HEK293 (cell line): ENCODE measurements around the gene ADPGK.

Experiments used
- CTCF ChIA-PET: fragments of 350-600 bp; formaldehyde crosslinking; extraction: SDS; loops from one replicate; lab custom pipeline; 2021; ENCODE audit warnings: antibody characterized with exemption; lab: Yijun Ruan, JAX
- POLR2A ChIA-PET: fragments of 300-600 bp; formaldehyde crosslinking; extraction: SDS; loops from one replicate; lab custom pipeline; 2020; ENCODE audit warnings: antibody characterized with exemption, inconsistent platforms; lab: Yijun Ruan, JAX
- H3K27ac ChIP-seq: fragments of 200-500 bp; sonication (Bioruptor generic); 2 replicates; pipeline ENCODE4 v1.5.1; 2014; ENCODE audit warnings: low read depth, low read length, control low read depth, inconsistent platforms; ENCODE audit errors: extremely low read depth
- H3K36me3 ChIP-seq, 2 experiments: fragments of 200-500 bp in 1 of 2; sonication (Bioruptor generic) in 1 of 2; 1 replicate in 1 of 2; 2 replicates in 1 of 2; pipeline ENCODE4 v1.5.1; 2014 to 2017; ENCODE audit warnings: inconsistent platforms in 2 of 2, low read length in 2 of 2; ENCODE audit not compliant: control insufficient read depth in 2 of 2, insufficient read depth in 1 of 2
- H3K4me1 ChIP-seq: fragments of 200-500 bp; sonication (Bioruptor generic); 2 replicates; pipeline ENCODE4 v1.5.1; 2014; ENCODE audit warnings: mild to moderate bottlenecking, low read length, inconsistent platforms; ENCODE audit not compliant: control insufficient read depth, insufficient read depth
- H3K4me3 ChIP-seq: 2 replicates; pipeline ENCODE4 v1.5.1; 2011; ENCODE audit warnings: low read depth, mild to moderate bottlenecking, control low read depth, low read length, moderate library complexity
- H3K9me3 ChIP-seq: fragments of 200-500 bp; sonication (Bioruptor generic); 2 replicates; pipeline ENCODE4 v1.5.1; 2014; ENCODE audit warnings: low read depth, low read length, inconsistent platforms; ENCODE audit not compliant: control insufficient read depth, insufficient read depth
- FEZF1 ChIP-seq: fragments of 450-650 bp; formaldehyde crosslinking; IDR thresholded peaks from 2 replicates; pipeline ENCODE4 v1.5.1; 2016; ENCODE audit warnings: missing biosample characterization, missing genetic modification characterization
- GFI1B ChIP-seq: fragments of 450-650 bp; formaldehyde crosslinking; IDR thresholded peaks from 2 replicates; pipeline ENCODE4 v1.5.1; 2016; ENCODE audit warnings: missing biosample characterization, missing genetic modification characterization
- GLIS2 ChIP-seq: fragments of 450-650 bp; formaldehyde crosslinking; IDR thresholded peaks from 2 replicates; pipeline ENCODE4 v1.5.1; 2016; ENCODE audit warnings: missing biosample characterization, missing genetic modification characterization
- KLF16 ChIP-seq: fragments of 450-650 bp; formaldehyde crosslinking; IDR thresholded peaks from 2 replicates; pipeline ENCODE4 v1.5.1; 2017; ENCODE audit warnings: missing biosample characterization, missing genetic modification characterization
- MZF1 ChIP-seq: fragments of 450-650 bp; formaldehyde crosslinking; IDR thresholded peaks from 2 replicates; pipeline ENCODE4 v1.5.1; 2017; ENCODE audit warnings: missing biosample characterization, missing genetic modification characterization, borderline replicate concordance
- PATZ1 ChIP-seq: fragments of 450-650 bp; formaldehyde crosslinking; IDR thresholded peaks from 2 replicates; pipeline ENCODE4 v1.5.1; 2016; ENCODE audit warnings: missing biosample characterization, missing genetic modification characterization
- PRDM1 ChIP-seq: fragments of 450-650 bp; formaldehyde crosslinking; IDR thresholded peaks from 2 replicates; pipeline ENCODE4; 2016; ENCODE audit warnings: missing biosample characterization, missing genetic modification characterization
- SETDB1 ChIP-seq: IDR thresholded peaks from one replicate; pipeline ENCODE4 v1.6.1; 2017; ENCODE audit warnings: mild to moderate bottlenecking, low read length, moderate library complexity, mixed read lengths; ENCODE audit not compliant: insufficient read length
- YY2 ChIP-seq: fragments of 450-650 bp; formaldehyde crosslinking; IDR thresholded peaks from 2 replicates; pipeline ENCODE4 v1.5.1; 2016; ENCODE audit warnings: missing biosample characterization, missing genetic modification characterization
- ZBTB21 ChIP-seq: fragments of 450-650 bp; formaldehyde crosslinking; IDR thresholded peaks from 2 replicates; pipeline ENCODE4 v1.5.1; 2017; ENCODE audit warnings: missing biosample characterization, missing genetic modification characterization
- ZEB2 ChIP-seq: fragments of 450-650 bp; formaldehyde crosslinking; IDR thresholded peaks from 2 replicates; pipeline ENCODE4 v1.5.1; 2016; ENCODE audit warnings: missing biosample characterization, missing genetic modification characterization
- ZIC2 ChIP-seq: fragments of 450-650 bp; formaldehyde crosslinking; IDR thresholded peaks from 2 replicates; pipeline ENCODE4 v1.5.1; 2016; ENCODE audit warnings: missing biosample characterization, missing genetic modification characterization
- ZNF138 ChIP-seq: fragments of 450-650 bp; formaldehyde crosslinking; IDR thresholded peaks from 2 replicates; pipeline ENCODE4 v1.5.1; 2016; ENCODE audit warnings: missing biosample characterization, missing genetic modification characterization, borderline replicate concordance
- ZNF140 ChIP-seq: fragments of 450-650 bp; formaldehyde crosslinking; IDR thresholded peaks from 2 replicates; pipeline ENCODE4 v1.5.1; 2016; ENCODE audit warnings: missing biosample characterization, missing genetic modification characterization
- ZNF148 ChIP-seq: fragments of 450-650 bp; formaldehyde crosslinking; IDR thresholded peaks from 2 replicates; pipeline ENCODE4 v1.5.0; 2017; ENCODE audit warnings: missing biosample characterization, missing genetic modification characterization, borderline replicate concordance
- ZNF169 ChIP-seq: fragments of 450-650 bp; formaldehyde crosslinking; IDR thresholded peaks from 2 replicates; pipeline ENCODE4 v1.5.1; 2016; ENCODE audit warnings: missing biosample characterization, missing genetic modification characterization
- ZNF184 ChIP-seq: fragments of 450-650 bp; IDR thresholded peaks from 2 replicates; pipeline ENCODE4 v1.5.1; 2018; ENCODE audit warnings: missing biosample characterization, mild to moderate bottlenecking, missing genetic modification characterization
- ZNF19 ChIP-seq: fragments of 450-650 bp; formaldehyde crosslinking; IDR thresholded peaks from 2 replicates; pipeline ENCODE4; 2016; ENCODE audit warnings: missing biosample characterization, missing genetic modification characterization, low read depth
- ZNF214 ChIP-seq: fragments of 450-650 bp; formaldehyde crosslinking; IDR thresholded peaks from 2 replicates; pipeline ENCODE4 v1.5.1; 2017; ENCODE audit warnings: missing biosample characterization, mild to moderate bottlenecking, missing genetic modification characterization, borderline replicate concordance
- ZNF24 ChIP-seq: fragments of 450-650 bp; formaldehyde crosslinking; IDR thresholded peaks from 2 replicates; pipeline ENCODE4 v1.5.1; 2016; ENCODE audit warnings: missing biosample characterization, missing genetic modification characterization
- ZNF324 ChIP-seq: fragments of 450-650 bp; formaldehyde crosslinking; IDR thresholded peaks from 2 replicates; pipeline ENCODE4 v1.5.1; 2016; ENCODE audit warnings: missing biosample characterization, missing genetic modification characterization
- ZNF398 ChIP-seq: fragments of 450-650 bp; formaldehyde crosslinking; IDR thresholded peaks from 2 replicates; pipeline ENCODE4 v1.5.1; 2017; ENCODE audit warnings: missing biosample characterization, missing genetic modification characterization
- ZNF423 ChIP-seq: fragments of 450-650 bp; formaldehyde crosslinking; IDR thresholded peaks from 2 replicates; pipeline ENCODE4 v1.5.1; 2016; ENCODE audit warnings: missing biosample characterization, missing genetic modification characterization
- ZNF449 ChIP-seq: fragments of 450-650 bp; formaldehyde crosslinking; IDR thresholded peaks from 2 replicates; pipeline ENCODE4 v1.5.1; 2017; ENCODE audit warnings: missing biosample characterization, mild to moderate bottlenecking, missing genetic modification characterization, moderate library complexity
- ZNF48 ChIP-seq: fragments of 450-650 bp; formaldehyde crosslinking; IDR thresholded peaks from 2 replicates; pipeline ENCODE4 v1.5.1; 2016; ENCODE audit warnings: missing biosample characterization, missing genetic modification characterization
- ZNF596 ChIP-seq: fragments of 450-650 bp; IDR thresholded peaks from 2 replicates; pipeline ENCODE4 v1.5.0; 2018; ENCODE audit warnings: missing biosample characterization, mild to moderate bottlenecking, missing genetic modification characterization, moderate library complexity
- ZNF600 ChIP-seq: fragments of 450-650 bp; formaldehyde crosslinking; IDR thresholded peaks from 2 replicates; pipeline ENCODE4 v1.5.1; 2016; ENCODE audit warnings: missing biosample characterization, missing genetic modification characterization
- ZNF639 ChIP-seq: fragments of 450-650 bp; formaldehyde crosslinking; IDR thresholded peaks from 2 replicates; pipeline ENCODE4 v1.5.1; 2016; ENCODE audit warnings: missing biosample characterization, missing genetic modification characterization
- ZNF701 ChIP-seq: fragments of 450-650 bp; formaldehyde crosslinking; IDR thresholded peaks from 2 replicates; pipeline ENCODE4 v1.5.1; 2016; ENCODE audit warnings: missing biosample characterization, missing genetic modification characterization
- ZNF777 ChIP-seq: fragments of 450-650 bp; formaldehyde crosslinking; IDR thresholded peaks from 2 replicates; pipeline ENCODE4 v1.5.1; 2017; ENCODE audit warnings: missing biosample characterization, missing genetic modification characterization, borderline replicate concordance
- ZNF791 ChIP-seq: fragments of 450-650 bp; formaldehyde crosslinking; IDR thresholded peaks from 2 replicates; pipeline ENCODE4 v1.5.1; 2016; ENCODE audit warnings: missing biosample characterization, missing genetic modification characterization
- ZSCAN30 ChIP-seq: fragments of 450-650 bp; IDR thresholded peaks from 2 replicates; pipeline ENCODE4 v1.5.1; 2018; ENCODE audit warnings: missing biosample characterization, mild to moderate bottlenecking, missing genetic modification characterization, moderate library complexity

The ADPGK gene

GRCh38 chr15:72797834-72798233 lies 14.3 kb upstream of the ADPGK start (continued):
- TF ChIP-seq ZNF19 (tag by site-specific recombination) (no peak), ZSCAN30 (tag by site-specific recombination) (no peak), ZNF423 (tag by site-specific recombination) (no peak), SETDB1 (no peak), ZNF169 (tag by site-specific recombination) (no peak), MZF1 (no peak), PRDM1 (tag by site-specific recombination) (0 out of 2 replicates have a peak, but pooled peaks have one; percentile 12), YY2 (tag by site-specific recombination) (no peak), ZNF140 (tag by site-specific recombination) (no peak), ZNF449 (tag by site-specific recombination) (no peak), ZNF777 (no peak), ZNF184 (tag by site-specific recombination) (no peak), ZIC2 (peak; percentile 55), ZNF791 (no peak), ZBTB21 (no peak), KLF16 (no peak), ZNF214 (tag by site-specific recombination) (no peak), PATZ1 (no peak), ZNF701 (tag by site-specific recombination) (no peak), ZNF138 (no peak)

GRCh38 chr15:72797338-72797689 lies 13.8 kb upstream of the ADPGK start:
- ChIA-PET CTCF (interaction anchor here (0.6 to 2.6 kb wide), 9 partner anchors 9 to 494 kb away, joined by 3 to 11 read pairs (median 4); no protein-coding TSS in a partner anchor), POLR2A (interaction anchor here (0.7 kb wide), 1 partner anchor 90 kb away, joined by 3 read pairs; no protein-coding TSS in a partner anchor)
- no peak for TF ChIP-seq ZNF148 (tag by site-specific recombination)
- TF ChIP-seq ZNF596 (tag by site-specific recombination), result no peak
- TF ChIP-seq ZIC2, result peak; percentile 23; the same call in 1 of the 2 replicates
- TF ChIP-seq ZNF639 (tag by site-specific recombination), result no peak
- TF ChIP-seq ZNF24 (tag by site-specific recombination), result no peak
- no peak for TF ChIP-seq ZNF48 (tag by site-specific recombination)
- peak; percentile 10; the same call in 1 of the 2 replicates for TF ChIP-seq ZEB2
- TF ChIP-seq ZNF600 (tag by site-specific recombination), result peak; percentile 74; the same call in 1 of the 2 replicates
- no peak for TF ChIP-seq FEZF1 (tag by site-specific recombination)
- no peak for TF ChIP-seq GFI1B (tag by site-specific recombination)
- TF ChIP-seq ZNF324 (tag by site-specific recombination), result 0 out of 2 replicates have a peak, but pooled peaks have one; percentile 3
- TF ChIP-seq GLIS2 (tag by site-specific recombination), result peak; percentile 38
- TF ChIP-seq ZNF398, result peak; percentile 41; the same call in 1 of the 2 replicates

More at GRCh38 chr15:72797338-72797689, 13.8 kb upstream of the ADPGK start:
- H3K27ac ChIP-seq, result peak overlapping the region; percentile 68; the same call in 1 of the 2 replicates
- no peaks in the 10 kb centered on the region for H3K36me3 ChIP-seq
- peak overlapping the region; percentile 57 for H3K4me3 ChIP-seq
- no peaks in the 10 kb centered on the region for H3K9me3 ChIP-seq
- peaks cover 5% of the 10 kb centered on the region for H3K4me1 ChIP-seq
